OCI-LY1 (cell line): ENCODE data around the gene SEC16A.

Source experiments
- CTCF ChIP-seq: fragments of 200-600 bp; sonication (generic), shearing (Covaris generic); IDR thresholded peaks from 2 replicates; pipeline ENCODE4 v1.5.1; 2017; ENCODE audit warnings: mild to moderate bottlenecking, antibody characterized with exemption, low read length, moderate library complexity, mixed read lengths
- EZH2 ChIP-seq: fragments of 200-600 bp; sonication (generic), shearing (Covaris generic); IDR thresholded peaks from 2 replicates; pipeline ENCODE4 v1.8.0; 2017; ENCODE audit warnings: borderline replicate concordance, mixed run types, mild to moderate bottlenecking, antibody characterized with exemption, low read length, moderate library complexity, mixed read lengths

- no peak for TF ChIP-seq CTCF
- TF ChIP-seq EZH2: no peak
These were observed 89.3 kb downstream of the SEC16A start for GRCh38 chr9:136393531-136393930.
